Measurements from ENCODE around the gene NAA38.

The NAA38 gene

GRCh38 chr17:7857713-7858521 lies 558 bp upstream of the NAA38 start, which contains the start of gene CYB5D1:
TSS of gene CYB5D1 (plus strand) at chr17:7858003. CDS start at chr17:7858135, 132 bp downstream.
- Histone ChIP-seq H3K4me2 (ENCODE audit: low read depth, low read length) (peak within 1 kb of the TSS; percentile 98), H3K4me1 (ENCODE audit: low read length) (peaks cover 15% of the 10 kb centered on the region; the same call in 1 of the 2 replicates), H3K36me3 (replicated peaks; ENCODE audit: insufficient read depth, low read length) (no peaks in the 10 kb centered on the region), H4K20me1 (ENCODE audit: insufficient read depth, low read length) (no peaks in the 10 kb centered on the region), H3K9me3 (replicated peaks; ENCODE audit: insufficient read depth, low read length) (no peaks in the 10 kb centered on the region), H3K9me2 (replicated peaks; ENCODE audit: insufficient read depth, low read length) (no peaks in the 10 kb centered on the region), H3K9ac (ENCODE audit: low read length) (peak within 1 kb of the TSS; percentile 86), H3K27ac (ENCODE audit: low read length) (peak within 1 kb of the TSS; percentile 85), H3F3A (ENCODE audit: insufficient read depth, low read length) (peaks cover 10% of the 10 kb centered on the region; the same call in 1 of the 2 replicates), H3K4me3 (ENCODE audit: low read length) (peak within 1 kb of the TSS; percentile 88), H3K27me3 (replicated peaks; ENCODE audit: insufficient read depth, low read length) (no peaks in the 10 kb centered on the region), H3K79me2 (ENCODE audit: low read length) (peaks cover 27% of the 10 kb centered on the region), H2AFZ (ENCODE audit: low read length) (peak within 1 kb of the TSS; percentile 93)
- peak; percentile 95 for DNase-seq
- no peak for TF ChIP-seq CTCF (IDR thresholded peaks at IDR 0.05; ENCODE audit: low read length)
- no peak for TF ChIP-seq EZH2phosphoT487 (IDR thresholded peaks at IDR 0.05; ENCODE audit: low read length)
- no peak for TF ChIP-seq EZH2 (optimal IDR thresholded peaks at IDR 0.05; ENCODE audit: low read depth, low read length)

- DNase-seq, result peak; percentile 45
- TF ChIP-seq CTCF (IDR thresholded peaks at IDR 0.05; ENCODE audit: low read length), result no peak
- no peak for TF ChIP-seq EZH2phosphoT487 (IDR thresholded peaks at IDR 0.05; ENCODE audit: low read length)
- no peak for TF ChIP-seq EZH2 (optimal IDR thresholded peaks at IDR 0.05; ENCODE audit: low read depth, low read length)
- Histone ChIP-seq H3K9me3 (replicated peaks; ENCODE audit: insufficient read depth, low read length) (no peaks in the 10 kb centered on the region), H3K4me3 (ENCODE audit: low read length) (peak overlapping the region; percentile 88), H3K4me1 (ENCODE audit: low read length) (peaks cover 17% of the 10 kb centered on the region; the same call in 1 of the 2 replicates), H3K79me2 (ENCODE audit: low read length) (peaks cover 27% of the 10 kb centered on the region), H3K27ac (ENCODE audit: low read length) (peak overlapping the region; percentile 85; the same call in 1 of the 2 replicates), H3K27me3 (replicated peaks; ENCODE audit: insufficient read depth, low read length) (no peaks in the 10 kb centered on the region), H2AFZ (ENCODE audit: low read length) (peak overlapping the region; percentile 43), H3K36me3 (replicated peaks; ENCODE audit: insufficient read depth, low read length) (no peaks in the 10 kb centered on the region), H4K20me1 (ENCODE audit: insufficient read depth, low read length) (no peaks in the 10 kb centered on the region), H3K9me2 (replicated peaks; ENCODE audit: insufficient read depth, low read length) (no peaks in the 10 kb centered on the region), H3K9ac (ENCODE audit: low read length) (peak overlapping the region; percentile 86), H3F3A (ENCODE audit: insufficient read depth, low read length) (peaks cover 10% of the 10 kb centered on the region; the same call in 1 of the 2 replicates), H3K4me2 (ENCODE audit: low read depth, low read length) (peak overlapping the region; percentile 98)
Measured at GRCh38 chr17:7856011-7856810, 1.1 kb downstream of the NAA38 start.

- H4K20me1 ChIP-seq (ENCODE audit: insufficient read depth, low read length), result no peaks in the 10 kb centered on the region
- peak overlapping the region; percentile 86; the same call in 1 of the 2 replicates for H3K9ac ChIP-seq (ENCODE audit: low read length)
- peaks cover 22% of the 10 kb centered on the region for H3K4me1 ChIP-seq (ENCODE audit: low read length)
- no peaks in the 10 kb centered on the region for H3K9me3 ChIP-seq (replicated peaks; ENCODE audit: insufficient read depth, low read length)
- no peak overlapping the region for H3K27ac ChIP-seq (ENCODE audit: low read length)
- H3K4me2 ChIP-seq (ENCODE audit: low read depth, low read length), result peak overlapping the region; percentile 98
- H3F3A ChIP-seq (ENCODE audit: insufficient read depth, low read length), result peaks cover 10% of the 10 kb centered on the region; the same call in 1 of the 2 replicates
- TF ChIP-seq CTCF (IDR thresholded peaks at IDR 0.05; ENCODE audit: low read length) (no peak), EZH2phosphoT487 (IDR thresholded peaks at IDR 0.05; ENCODE audit: low read length) (no peak), EZH2 (optimal IDR thresholded peaks at IDR 0.05; ENCODE audit: low read depth, low read length) (no peak)
- H3K4me3 ChIP-seq (ENCODE audit: low read length), result peak overlapping the region; percentile 88; the same call in 1 of the 2 replicates
- peaks cover 30% of the 10 kb centered on the region for H3K79me2 ChIP-seq (ENCODE audit: low read length)
- DNase-seq, result no peak
- no peaks in the 10 kb centered on the region for H3K27me3 ChIP-seq (replicated peaks; ENCODE audit: insufficient read depth, low read length)
- no peak overlapping the region for H2AFZ ChIP-seq (ENCODE audit: low read length)
- H3K9me2 ChIP-seq (replicated peaks; ENCODE audit: insufficient read depth, low read length), result no peaks in the 10 kb centered on the region
- H3K36me3 ChIP-seq (replicated peaks; ENCODE audit: insufficient read depth, low read length), result no peaks in the 10 kb centered on the region
Measured at GRCh38 chr17:7855660-7856010, 1.7 kb downstream of the NAA38 start.
